ENCODE data around the gene PACSIN2. TPM values are rescaled to one million over a fixed set of nuclear protein-coding genes. Genes with fewer than 3 reads are reported as not detected.

The PACSIN2 gene
- total RNA-seq, 1 donor from 2014 or later, result 93.7 TPM

- no peak for DNase-seq (ENCODE audit: low spot score)
- H3K4me3 Mint-ChIP-seq (ENCODE audit: unreplicated experiment), result no peak overlapping the region
- no peak for TF ChIP-seq CTCF (IDR thresholded peaks at IDR 0.05; ENCODE audit: unreplicated experiment)
- no peaks in the 10 kb centered on the region for H3K9me3 Mint-ChIP-seq (ENCODE audit: unreplicated experiment)
- peaks cover 19% of the 10 kb centered on the region for H3K36me3 Mint-ChIP-seq (ENCODE audit: low read depth, unreplicated experiment)
- no peaks in the 10 kb centered on the region for H3K4me1 Mint-ChIP-seq (ENCODE audit: unreplicated experiment)
- H3K27me3 Mint-ChIP-seq (ENCODE audit: unreplicated experiment), result no peaks in the 10 kb centered on the region
- no peak overlapping the region for H3K27ac Mint-ChIP-seq (ENCODE audit: unreplicated experiment)
Observed at GRCh38 chr22:42837556-42837955, 177.4 kb downstream of the PACSIN2 start.

GRCh38 chr22:42836026-42836425 lies 178.9 kb downstream of the PACSIN2 start:
- Mint-ChIP-seq H3K4me3 (ENCODE audit: unreplicated experiment) (no peak overlapping the region), H3K27me3 (ENCODE audit: unreplicated experiment) (no peaks in the 10 kb centered on the region), H3K9me3 (ENCODE audit: unreplicated experiment) (no peaks in the 10 kb centered on the region), H3K36me3 (ENCODE audit: low read depth, unreplicated experiment) (peaks cover 15% of the 10 kb centered on the region), H3K27ac (ENCODE audit: unreplicated experiment) (no peak overlapping the region), H3K4me1 (ENCODE audit: unreplicated experiment) (no peaks in the 10 kb centered on the region)
- no peak for DNase-seq (ENCODE audit: low spot score)
- TF ChIP-seq CTCF (IDR thresholded peaks at IDR 0.05; ENCODE audit: unreplicated experiment), result no peak

GRCh38 chr22:42834177-42834949 lies 180.6 kb downstream of the PACSIN2 start:
- H3K4me3 Mint-ChIP-seq (ENCODE audit: unreplicated experiment), result no peak overlapping the region
- H3K27me3 Mint-ChIP-seq (ENCODE audit: unreplicated experiment), result no peaks in the 10 kb centered on the region
- H3K27ac Mint-ChIP-seq (ENCODE audit: unreplicated experiment), result no peak overlapping the region
- H3K9me3 Mint-ChIP-seq (ENCODE audit: unreplicated experiment), result no peaks in the 10 kb centered on the region
- no peaks in the 10 kb centered on the region for H3K4me1 Mint-ChIP-seq (ENCODE audit: unreplicated experiment)
- no peak for TF ChIP-seq CTCF (IDR thresholded peaks at IDR 0.05; ENCODE audit: unreplicated experiment)
- DNase-seq (ENCODE audit: low spot score), result no peak
- peaks cover 11% of the 10 kb centered on the region for H3K36me3 Mint-ChIP-seq (ENCODE audit: low read depth, unreplicated experiment)

- no peak for TF ChIP-seq CTCF (IDR thresholded peaks at IDR 0.05; ENCODE audit: unreplicated experiment)
- no peak overlapping the region for H3K27ac Mint-ChIP-seq (ENCODE audit: unreplicated experiment)
- H3K4me3 Mint-ChIP-seq (ENCODE audit: unreplicated experiment), result no peak overlapping the region
- H3K27me3 Mint-ChIP-seq (ENCODE audit: unreplicated experiment), result no peaks in the 10 kb centered on the region
- no peak for DNase-seq (ENCODE audit: low spot score)
- H3K4me1 Mint-ChIP-seq (ENCODE audit: unreplicated experiment), result no peaks in the 10 kb centered on the region
- H3K36me3 Mint-ChIP-seq (ENCODE audit: low read depth, unreplicated experiment), result peaks cover 11% of the 10 kb centered on the region
- H3K9me3 Mint-ChIP-seq (ENCODE audit: unreplicated experiment), result no peaks in the 10 kb centered on the region
Observed at GRCh38 chr22:42833104-42833503, 181.8 kb downstream of the PACSIN2 start.

- peaks cover 11% of the 10 kb centered on the region for H3K36me3 Mint-ChIP-seq (ENCODE audit: low read depth, unreplicated experiment)
- DNase-seq (ENCODE audit: low spot score), result no peak
- no peak for TF ChIP-seq CTCF (IDR thresholded peaks at IDR 0.05; ENCODE audit: unreplicated experiment)
- no peak overlapping the region for H3K4me3 Mint-ChIP-seq (ENCODE audit: unreplicated experiment)
- no peaks in the 10 kb centered on the region for H3K27me3 Mint-ChIP-seq (ENCODE audit: unreplicated experiment)
- no peak overlapping the region for H3K27ac Mint-ChIP-seq (ENCODE audit: unreplicated experiment)
- no peaks in the 10 kb centered on the region for H3K9me3 Mint-ChIP-seq (ENCODE audit: unreplicated experiment)
- H3K4me1 Mint-ChIP-seq (ENCODE audit: unreplicated experiment), result no peaks in the 10 kb centered on the region
Observed at GRCh38 chr22:42831712-42832111, 183.2 kb downstream of the PACSIN2 start.

Measured in endothelial cell (in vitro differentiated cells).